ENCODE results near the gene PPIP5K2.

The PPIP5K2 gene

DNA sequence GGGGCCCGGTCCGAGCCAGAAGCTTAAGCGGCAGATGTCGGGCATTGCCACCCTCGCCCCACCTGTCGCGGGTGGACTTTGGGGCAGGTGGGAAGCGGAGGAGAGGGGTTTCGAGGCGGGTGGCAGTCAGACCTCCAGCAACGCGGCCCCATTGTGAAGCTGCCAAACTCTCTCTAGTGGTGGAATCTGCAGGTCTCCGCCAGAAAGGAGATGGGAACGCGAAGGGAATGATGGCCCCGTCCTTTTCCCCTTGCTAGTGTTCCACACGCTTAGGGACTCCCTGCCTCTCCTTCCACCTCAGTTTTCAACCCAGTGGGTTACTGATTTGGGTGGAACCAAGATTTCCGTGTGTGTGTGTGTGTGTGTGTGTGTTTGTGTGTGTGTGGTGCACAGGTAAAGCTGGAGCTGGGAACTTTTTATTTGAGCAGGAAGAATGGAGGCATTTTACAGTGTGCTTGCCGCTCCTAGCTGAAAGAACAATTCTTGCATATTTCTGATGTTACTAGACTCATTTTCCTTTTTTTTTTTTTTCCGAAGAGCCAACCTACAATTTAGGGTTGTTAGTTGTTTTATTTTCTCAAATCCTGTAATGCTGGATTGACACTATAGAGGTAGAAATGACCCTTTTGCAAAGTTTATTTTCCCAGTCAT lies 139.7 kb downstream of the PPIP5K2 start:
- peak overlapping the region; percentile 96 for H3K4me2 ChIP-seq (ENCODE audit: low read length)
- DNase-seq: peak; percentile 69

DNA sequence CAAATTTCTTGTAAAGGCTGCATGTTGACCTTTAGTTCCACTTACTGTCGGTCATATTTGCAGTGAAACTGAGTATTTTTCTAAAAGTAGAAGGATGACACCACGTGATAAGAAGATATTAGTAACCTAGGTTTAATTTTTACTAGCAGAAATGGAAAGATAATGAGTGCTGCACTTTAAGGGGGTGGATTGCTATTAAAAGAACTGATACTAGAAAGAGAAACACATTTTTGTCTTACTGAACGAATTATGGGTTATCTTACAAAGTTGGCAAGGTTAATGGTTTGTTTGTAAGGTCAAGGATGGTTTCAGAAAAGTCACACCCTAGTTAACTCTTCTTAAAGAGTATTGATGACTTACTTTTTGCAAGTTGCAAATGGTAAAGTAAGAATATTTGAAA lies 140.8 kb downstream of the PPIP5K2 start:
- no peak overlapping the region for H3K23ac ChIP-seq (ENCODE audit: low read length)
- H3K27me3 ChIP-seq (ENCODE audit: insufficient read depth, low read length, poor library complexity): no peaks in the 10 kb centered on the region
- no peak overlapping the region for H4K8ac ChIP-seq (ENCODE audit: low read depth, low read length)
- no peak overlapping the region for H2BK15ac ChIP-seq (replicated peaks; ENCODE audit: low read depth)
- H3K27ac ChIP-seq (ENCODE audit: low read depth, low read length): no peak overlapping the region
- H2AK5ac ChIP-seq (ENCODE audit: low read length): no peak overlapping the region
- H3K4me3 ChIP-seq (ENCODE audit: low read length): no peak overlapping the region
- H3K79me2 ChIP-seq (ENCODE audit: control insufficient read depth, insufficient read depth, low read length): peaks cover 31% of the 10 kb centered on the region
- no peak overlapping the region for H2BK5ac ChIP-seq (ENCODE audit: low read length)
- H3K4me2 ChIP-seq (ENCODE audit: low read length): no peak overlapping the region
- no peak overlapping the region for H2BK120ac ChIP-seq (ENCODE audit: low read depth, low read length)
- H3K79me1 ChIP-seq (ENCODE audit: low read length): peaks cover 7% of the 10 kb centered on the region
- no peak overlapping the region for H3K18ac ChIP-seq (ENCODE audit: low read length)
- H3K9ac ChIP-seq (ENCODE audit: low read length): no peak overlapping the region
- H3K4me1 ChIP-seq (ENCODE audit: control insufficient read depth, low read depth, low read length): peaks cover 2% of the 10 kb centered on the region
- H4K5ac ChIP-seq (ENCODE audit: low read length): no peak overlapping the region
- no peaks in the 10 kb centered on the region for H3K36me3 ChIP-seq (ENCODE audit: control insufficient read depth, insufficient read depth, low read length)
- WGBS (ENCODE audit: extremely low coverage, insufficient coverage, low lambda C conversion rate): no CpG with 5 or more reads among the region's 3 CpGs
- DNase-seq: no peak
- H3K4ac ChIP-seq (ENCODE audit: low read depth, low read length): no peak overlapping the region
- no peak overlapping the region for H3K56ac ChIP-seq (ENCODE audit: low read length)

More for the DNA sequence above, 139.7 kb downstream of the PPIP5K2 start:
- H3K79me1 ChIP-seq (ENCODE audit: low read length): peaks cover 3% of the 10 kb centered on the region
- no peak overlapping the region for H4K5ac ChIP-seq (ENCODE audit: low read length)
- H3K9ac ChIP-seq (ENCODE audit: low read length): peak overlapping the region; percentile 93
- H3K56ac ChIP-seq (ENCODE audit: low read length): peak overlapping the region; percentile 98
- peaks cover 26% of the 10 kb centered on the region for H3K79me2 ChIP-seq (ENCODE audit: control insufficient read depth, insufficient read depth, low read length)
- no peak overlapping the region for H2BK5ac ChIP-seq (ENCODE audit: low read length)
- no peak overlapping the region for H4K8ac ChIP-seq (ENCODE audit: low read depth, low read length)
- peaks cover 2% of the 10 kb centered on the region for H3K4me1 ChIP-seq (ENCODE audit: control insufficient read depth, low read depth, low read length)
- no peak overlapping the region for H2BK15ac ChIP-seq (replicated peaks; ENCODE audit: low read depth)
- H2BK120ac ChIP-seq (ENCODE audit: low read depth, low read length): no peak overlapping the region
- no peak overlapping the region for H3K23ac ChIP-seq (ENCODE audit: low read length)
- no peak overlapping the region for H3K4ac ChIP-seq (ENCODE audit: low read depth, low read length)
- H3K27me3 ChIP-seq (ENCODE audit: insufficient read depth, low read length, poor library complexity): no peaks in the 10 kb centered on the region
- H3K4me3 ChIP-seq (ENCODE audit: low read length): peak overlapping the region; percentile 87
- WGBS (ENCODE audit: extremely low coverage, insufficient coverage, low lambda C conversion rate): no CpG with 5 or more reads among the region's 20 CpGs
- H3K18ac ChIP-seq (ENCODE audit: low read length): peak overlapping the region; percentile 54
- no peaks in the 10 kb centered on the region for H3K36me3 ChIP-seq (ENCODE audit: control insufficient read depth, insufficient read depth, low read length)
- H3K27ac ChIP-seq (ENCODE audit: low read depth, low read length): no peak overlapping the region
- no peak overlapping the region for H2AK5ac ChIP-seq (ENCODE audit: low read length)
